ENCODE results near the gene SOCS7.

SOCS7 gene

DNA sequence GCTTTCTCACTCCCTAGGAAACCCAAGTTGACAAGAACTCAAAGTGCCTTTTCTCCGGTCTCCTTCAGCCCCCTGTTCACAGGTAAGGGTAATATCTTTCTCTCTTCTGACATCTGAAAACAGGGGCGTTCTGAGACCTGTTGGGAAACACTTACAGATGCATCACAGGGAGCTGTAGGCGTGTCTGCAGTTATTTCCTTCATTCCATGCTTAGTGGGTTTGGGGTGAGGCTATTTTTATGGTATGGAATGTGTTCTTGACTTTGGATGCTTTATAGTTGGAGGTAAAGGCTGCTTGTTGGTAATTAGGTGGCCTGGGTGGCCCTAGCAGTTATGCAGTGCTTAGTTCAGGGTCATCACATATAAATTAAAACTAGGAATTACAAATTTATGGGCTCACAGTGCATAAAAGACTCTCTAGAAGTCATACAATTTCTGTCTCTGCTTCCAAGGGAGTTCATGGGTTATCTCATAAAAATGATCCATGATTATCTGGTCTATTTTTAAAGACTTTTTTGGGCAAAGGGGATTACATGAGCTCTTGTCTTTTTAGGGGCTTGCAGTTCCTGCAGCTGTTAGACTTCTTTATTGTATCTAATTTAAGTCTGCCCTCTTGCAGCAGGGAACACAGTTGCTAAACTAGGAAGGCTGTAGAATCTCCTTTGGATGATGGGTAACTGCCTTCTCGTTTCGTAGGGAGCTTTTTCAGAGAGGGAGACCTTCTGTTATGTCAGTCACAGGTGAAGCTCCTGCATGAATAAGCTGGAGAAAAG, 10.2 kb downstream of the SOCS7 start:
- Histone ChIP-seq H3K4me3 (ENCODE audit: insufficient read depth, low read depth, low read length, poor library complexity, severe bottlenecking) (no peak overlapping the region), H3K27me3 (replicated peaks; ENCODE audit: control insufficient read depth, insufficient read depth, low read length, poor library complexity, severe bottlenecking) (no peaks in the 10 kb centered on the region), H3K9me3 (ENCODE audit: control insufficient read depth, low read length) (no peaks in the 10 kb centered on the region), H3K36me3 (ENCODE audit: control insufficient read depth, insufficient read depth, low read length) (peaks cover 6% of the 10 kb centered on the region), H3K27ac (ENCODE audit: insufficient read depth, low read length, poor library complexity, severe bottlenecking) (no peak overlapping the region), H3K4me1 (ENCODE audit: control insufficient read depth, insufficient read depth, low read length, poor library complexity, severe bottlenecking) (no peaks in the 10 kb centered on the region)
- DNase-seq = no peak

DNA sequence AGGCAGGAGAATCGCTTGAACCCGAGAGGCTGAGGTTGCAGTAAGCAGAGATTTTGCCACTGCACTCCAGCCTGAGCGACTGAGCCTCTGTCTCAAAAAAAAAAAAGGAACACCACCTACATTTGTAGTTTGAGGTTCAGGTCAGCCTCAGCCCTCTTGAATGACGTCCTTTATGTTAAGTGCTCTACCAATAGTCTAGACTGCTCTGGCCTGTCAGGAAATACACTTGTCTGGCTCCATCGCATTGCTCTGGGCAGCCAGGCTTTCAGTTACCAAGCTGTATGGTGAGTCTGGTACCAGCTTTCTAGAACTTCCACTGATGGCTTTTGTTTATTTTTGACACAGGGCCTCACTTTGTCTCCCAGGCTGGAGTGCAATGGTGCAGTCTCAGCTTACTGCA, 11.4 kb downstream of the SOCS7 start:
- Histone ChIP-seq H3K27me3 (replicated peaks; ENCODE audit: control insufficient read depth, insufficient read depth, low read length, poor library complexity, severe bottlenecking) (no peaks in the 10 kb centered on the region), H3K4me3 (ENCODE audit: insufficient read depth, low read depth, low read length, poor library complexity, severe bottlenecking) (no peak overlapping the region), H3K9me3 (ENCODE audit: control insufficient read depth, low read length) (no peaks in the 10 kb centered on the region), H3K36me3 (ENCODE audit: control insufficient read depth, insufficient read depth, low read length) (peaks cover 12% of the 10 kb centered on the region), H3K27ac (ENCODE audit: insufficient read depth, low read length, poor library complexity, severe bottlenecking) (no peak overlapping the region), H3K4me1 (ENCODE audit: control insufficient read depth, insufficient read depth, low read length, poor library complexity, severe bottlenecking) (no peaks in the 10 kb centered on the region)
- DNase-seq = no peak

DNA sequence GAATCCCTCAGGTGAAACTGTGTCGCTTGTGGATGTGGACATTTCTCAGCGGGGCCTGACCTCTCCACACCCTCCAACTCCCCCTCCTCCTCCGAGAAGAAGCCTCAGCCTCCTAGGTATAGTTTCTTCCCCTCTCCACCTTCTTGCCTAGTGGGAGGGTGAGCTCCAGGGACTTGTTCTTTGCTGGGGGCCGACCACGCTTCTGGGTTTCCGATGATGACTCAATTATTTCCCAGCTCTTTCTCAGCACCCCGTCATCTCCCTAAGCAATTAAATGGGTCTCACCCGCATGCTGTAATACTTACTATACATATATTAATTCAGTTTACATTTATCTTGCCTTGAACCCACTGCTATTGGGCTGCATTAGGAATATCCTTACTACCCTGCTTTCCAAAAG, 13.1 kb downstream of the SOCS7 start:
- no peak overlapping the region for H3K27ac ChIP-seq (ENCODE audit: insufficient read depth, low read length, poor library complexity, severe bottlenecking)
- H3K36me3 ChIP-seq (ENCODE audit: control insufficient read depth, insufficient read depth, low read length) = peaks cover 14% of the 10 kb centered on the region
- no peak overlapping the region for H3K4me3 ChIP-seq (ENCODE audit: insufficient read depth, low read depth, low read length, poor library complexity, severe bottlenecking)
- H3K4me1 ChIP-seq (ENCODE audit: control insufficient read depth, insufficient read depth, low read length, poor library complexity, severe bottlenecking) = no peaks in the 10 kb centered on the region
- H3K9me3 ChIP-seq (ENCODE audit: control insufficient read depth, low read length) = no peaks in the 10 kb centered on the region
- no peak for DNase-seq
- H3K27me3 ChIP-seq (replicated peaks; ENCODE audit: control insufficient read depth, insufficient read depth, low read length, poor library complexity, severe bottlenecking) = no peaks in the 10 kb centered on the region

DNA sequence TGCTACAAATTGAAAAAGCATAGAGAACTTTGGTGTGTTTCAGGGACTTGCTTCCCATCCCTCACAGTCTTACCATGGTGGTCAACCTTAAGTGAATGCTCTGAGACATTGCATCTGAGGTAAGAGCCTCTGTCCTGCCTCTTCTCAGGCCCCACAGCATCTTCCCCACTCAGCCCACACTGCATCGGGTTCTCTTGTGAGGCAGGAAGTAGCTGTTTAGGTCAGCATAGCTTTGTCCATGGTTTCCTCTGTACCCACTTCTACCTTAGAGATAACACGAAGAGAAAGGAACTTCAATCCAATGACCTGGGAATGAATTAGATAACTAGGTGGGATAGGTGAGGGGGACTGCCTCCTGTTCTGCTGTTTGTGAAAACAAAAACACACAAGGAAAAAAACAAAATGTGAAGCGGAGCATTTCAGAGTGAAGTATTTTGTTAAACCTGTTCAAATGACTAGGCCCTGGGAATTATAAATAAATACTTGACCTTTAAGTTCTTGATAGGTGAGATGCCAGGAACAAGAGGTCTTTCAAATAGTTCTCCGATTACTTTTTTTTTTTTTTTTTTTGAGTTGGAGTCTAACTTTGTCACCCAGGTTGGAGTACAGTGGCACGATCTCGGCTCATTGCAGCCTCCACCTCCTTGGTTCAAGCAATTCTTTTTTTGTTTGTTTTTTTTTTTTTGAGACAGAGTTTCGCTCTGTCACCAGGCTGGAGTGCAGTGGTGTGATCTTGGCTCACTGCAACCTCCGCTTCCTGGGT, 17.7 kb downstream of the SOCS7 start:
- Histone ChIP-seq H3K9me3 (ENCODE audit: control insufficient read depth, low read length) (no peaks in the 10 kb centered on the region), H3K36me3 (ENCODE audit: control insufficient read depth, insufficient read depth, low read length) (peaks cover 19% of the 10 kb centered on the region), H3K27ac (ENCODE audit: insufficient read depth, low read length, poor library complexity, severe bottlenecking) (no peak overlapping the region), H3K4me3 (ENCODE audit: insufficient read depth, low read depth, low read length, poor library complexity, severe bottlenecking) (no peak overlapping the region), H3K4me1 (ENCODE audit: control insufficient read depth, insufficient read depth, low read length, poor library complexity, severe bottlenecking) (no peaks in the 10 kb centered on the region), H3K27me3 (replicated peaks; ENCODE audit: control insufficient read depth, insufficient read depth, low read length, poor library complexity, severe bottlenecking) (no peaks in the 10 kb centered on the region)
- no peak for DNase-seq

DNA sequence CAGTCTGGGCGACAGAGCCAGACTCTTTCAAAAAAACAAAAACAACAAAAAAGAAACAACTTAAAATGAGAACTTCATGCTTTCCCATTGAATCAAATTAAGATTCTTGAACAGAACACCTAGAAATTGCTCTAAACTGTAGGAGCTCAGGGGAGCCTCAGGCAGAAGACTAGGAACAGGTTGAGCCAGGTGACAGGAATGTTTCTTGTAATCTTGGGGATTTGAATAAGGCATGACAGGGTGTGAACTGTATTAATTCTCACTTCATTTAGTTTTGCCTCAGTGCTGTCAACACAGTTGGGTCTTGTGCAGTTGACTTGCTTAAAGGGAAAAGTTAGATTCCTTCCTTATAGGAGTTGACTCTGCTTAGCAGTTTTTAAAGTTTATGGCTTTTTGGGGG, 27.8 kb downstream of the SOCS7 start:
- H3K4me1 ChIP-seq (ENCODE audit: control insufficient read depth, insufficient read depth, low read length, poor library complexity, severe bottlenecking) = no peaks in the 10 kb centered on the region
- no peak overlapping the region for H3K27ac ChIP-seq (ENCODE audit: insufficient read depth, low read length, poor library complexity, severe bottlenecking)
- no peaks in the 10 kb centered on the region for H3K36me3 ChIP-seq (ENCODE audit: control insufficient read depth, insufficient read depth, low read length)

DNA sequence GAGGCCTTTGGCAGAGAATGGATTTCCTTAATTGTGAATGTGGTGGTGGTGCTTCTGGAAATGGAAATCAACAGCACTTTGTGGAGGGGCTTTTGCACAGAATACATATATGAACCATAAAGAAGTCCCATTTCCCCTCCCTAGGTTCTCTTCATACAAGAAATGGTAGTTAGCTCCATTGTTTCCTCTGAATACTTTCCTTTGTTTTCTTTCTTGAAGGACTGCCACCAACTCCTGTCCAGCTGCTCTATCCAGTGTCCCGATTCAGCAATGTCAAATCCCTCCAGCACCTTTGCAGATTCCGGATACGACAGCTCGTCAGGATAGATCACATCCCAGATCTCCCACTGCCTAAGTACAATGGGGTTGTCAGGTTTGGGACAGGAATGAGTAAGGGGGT, 43.4 kb downstream of the SOCS7 start:
- Histone ChIP-seq H3K4me3 (ENCODE audit: insufficient read depth, low read depth, low read length, poor library complexity, severe bottlenecking) (no peak overlapping the region), H3K36me3 (ENCODE audit: control insufficient read depth, insufficient read depth, low read length) (peaks cover 20% of the 10 kb centered on the region), H3K27me3 (replicated peaks; ENCODE audit: control insufficient read depth, insufficient read depth, low read length, poor library complexity, severe bottlenecking) (no peaks in the 10 kb centered on the region), H3K27ac (ENCODE audit: insufficient read depth, low read length, poor library complexity, severe bottlenecking) (no peak overlapping the region), H3K9me3 (ENCODE audit: control insufficient read depth, low read length) (no peaks in the 10 kb centered on the region), H3K4me1 (ENCODE audit: control insufficient read depth, insufficient read depth, low read length, poor library complexity, severe bottlenecking) (no peaks in the 10 kb centered on the region)
- DNase-seq = no peak

More for the DNA sequence above, 27.8 kb downstream of the SOCS7 start:
- no peaks in the 10 kb centered on the region for H3K27me3 ChIP-seq (replicated peaks; ENCODE audit: control insufficient read depth, insufficient read depth, low read length, poor library complexity, severe bottlenecking)
- no peak overlapping the region for H3K4me3 ChIP-seq (ENCODE audit: insufficient read depth, low read depth, low read length, poor library complexity, severe bottlenecking)
- DNase-seq = no peak
- H3K9me3 ChIP-seq (ENCODE audit: control insufficient read depth, low read length) = no peaks in the 10 kb centered on the region

DNA sequence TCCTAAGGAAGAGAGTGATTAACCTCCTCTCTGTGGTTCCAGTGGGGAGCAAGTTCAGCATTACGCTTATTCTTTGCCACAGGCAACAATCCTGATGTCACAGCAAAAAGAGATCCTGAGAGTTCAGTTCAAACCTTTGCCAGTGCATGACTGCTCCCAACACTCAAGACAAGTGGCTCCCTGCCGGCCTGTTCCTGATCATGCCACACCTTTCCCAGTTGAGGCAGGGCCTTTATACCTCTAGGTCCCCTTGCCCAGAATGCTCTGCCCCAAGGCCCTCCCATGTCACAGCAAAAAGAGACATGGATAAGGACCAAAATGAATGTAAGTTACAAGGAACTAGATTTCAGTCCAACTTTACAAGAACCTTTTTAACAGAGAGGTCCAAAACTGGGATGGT, 45.6 kb downstream of the SOCS7 start:
- Histone ChIP-seq H3K27me3 (replicated peaks; ENCODE audit: control insufficient read depth, insufficient read depth, low read length, poor library complexity, severe bottlenecking) (no peaks in the 10 kb centered on the region), H3K36me3 (ENCODE audit: control insufficient read depth, insufficient read depth, low read length) (peaks cover 34% of the 10 kb centered on the region), H3K9me3 (ENCODE audit: control insufficient read depth, low read length) (no peaks in the 10 kb centered on the region), H3K4me1 (ENCODE audit: control insufficient read depth, insufficient read depth, low read length, poor library complexity, severe bottlenecking) (no peaks in the 10 kb centered on the region), H3K27ac (ENCODE audit: insufficient read depth, low read length, poor library complexity, severe bottlenecking) (no peak overlapping the region), H3K4me3 (ENCODE audit: insufficient read depth, low read depth, low read length, poor library complexity, severe bottlenecking) (no peak overlapping the region)
- DNase-seq = no peak

DNA sequence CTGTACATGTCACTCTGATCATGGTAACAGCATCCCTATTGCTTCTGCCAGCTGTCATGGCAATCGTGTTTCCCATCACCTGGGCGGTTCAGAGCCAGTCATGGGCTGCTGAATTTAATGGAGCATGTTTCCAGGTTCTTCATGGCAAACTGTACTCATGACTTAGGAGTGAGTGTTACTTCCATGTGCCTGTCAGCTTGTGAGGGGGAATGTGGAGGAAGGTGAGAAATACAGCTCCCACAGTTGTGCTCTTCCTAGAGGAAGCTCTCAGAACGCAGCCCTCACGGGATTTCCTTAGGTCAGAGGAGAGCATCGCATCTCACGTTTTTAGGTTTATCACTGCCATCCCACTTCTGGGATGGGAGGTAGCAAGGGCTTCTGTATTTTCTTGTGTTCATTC, 48.6 kb downstream of the SOCS7 start:
- H3K27ac ChIP-seq (ENCODE audit: insufficient read depth, low read length, poor library complexity, severe bottlenecking) = no peak overlapping the region
- H3K4me3 ChIP-seq (ENCODE audit: insufficient read depth, low read depth, low read length, poor library complexity, severe bottlenecking) = no peak overlapping the region
- no peaks in the 10 kb centered on the region for H3K9me3 ChIP-seq (ENCODE audit: control insufficient read depth, low read length)
- H3K4me1 ChIP-seq (ENCODE audit: control insufficient read depth, insufficient read depth, low read length, poor library complexity, severe bottlenecking) = no peaks in the 10 kb centered on the region
- H3K36me3 ChIP-seq (ENCODE audit: control insufficient read depth, insufficient read depth, low read length) = peaks cover 32% of the 10 kb centered on the region
- no peak for DNase-seq
- no peaks in the 10 kb centered on the region for H3K27me3 ChIP-seq (replicated peaks; ENCODE audit: control insufficient read depth, insufficient read depth, low read length, poor library complexity, severe bottlenecking)

DNA sequence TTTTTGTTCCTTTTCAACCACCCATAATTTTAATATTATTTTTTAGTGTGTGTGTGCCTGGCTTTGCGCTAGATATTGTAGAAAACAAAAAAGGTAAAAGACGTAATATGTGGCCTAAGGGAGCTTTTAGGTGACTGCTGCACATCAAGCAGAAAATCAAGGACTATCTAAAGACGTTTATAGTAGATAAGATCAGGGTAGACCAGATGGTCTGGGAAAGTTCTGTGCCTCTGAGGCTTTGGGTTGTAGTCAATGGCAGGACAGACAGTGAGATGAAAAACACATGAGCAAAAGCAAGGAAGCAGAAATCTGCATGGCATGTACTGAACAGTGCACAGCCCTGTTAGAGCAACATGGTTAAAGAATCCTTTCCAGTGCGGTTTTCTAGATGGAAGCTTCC, 49.8 kb downstream of the SOCS7 start:
- H3K27me3 ChIP-seq (replicated peaks; ENCODE audit: control insufficient read depth, insufficient read depth, low read length, poor library complexity, severe bottlenecking) = no peaks in the 10 kb centered on the region
- no peaks in the 10 kb centered on the region for H3K9me3 ChIP-seq (ENCODE audit: control insufficient read depth, low read length)
- peaks cover 26% of the 10 kb centered on the region for H3K36me3 ChIP-seq (ENCODE audit: control insufficient read depth, insufficient read depth, low read length)
- no peak for DNase-seq
- H3K4me1 ChIP-seq (ENCODE audit: control insufficient read depth, insufficient read depth, low read length, poor library complexity, severe bottlenecking) = no peaks in the 10 kb centered on the region
- H3K27ac ChIP-seq (ENCODE audit: insufficient read depth, low read length, poor library complexity, severe bottlenecking) = no peak overlapping the region
- H3K4me3 ChIP-seq (ENCODE audit: insufficient read depth, low read depth, low read length, poor library complexity, severe bottlenecking) = no peak overlapping the region

DNA sequence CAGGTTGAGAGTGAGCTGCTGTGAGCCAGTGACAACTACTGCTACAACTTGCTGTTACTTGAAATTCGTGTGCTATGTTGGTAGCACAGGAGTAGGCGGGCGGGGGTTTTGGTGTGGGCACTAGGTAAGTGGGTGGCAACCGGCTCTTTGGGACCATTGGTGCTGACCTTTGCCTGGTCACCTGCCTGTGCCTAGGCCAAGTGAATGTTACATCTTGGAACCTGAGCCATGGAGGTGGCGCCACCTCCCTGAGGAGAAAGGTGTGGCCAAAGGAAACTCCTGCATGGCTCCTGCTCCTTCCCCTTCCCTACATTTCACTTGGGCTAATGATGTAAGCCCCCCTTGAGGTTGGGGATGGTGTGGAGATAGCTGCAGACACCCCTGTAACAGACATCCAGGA, 51.3 kb downstream of the SOCS7 start:
- Histone ChIP-seq H3K4me3 (ENCODE audit: insufficient read depth, low read depth, low read length, poor library complexity, severe bottlenecking) (no peak overlapping the region), H3K27ac (ENCODE audit: insufficient read depth, low read length, poor library complexity, severe bottlenecking) (no peak overlapping the region), H3K4me1 (ENCODE audit: control insufficient read depth, insufficient read depth, low read length, poor library complexity, severe bottlenecking) (no peaks in the 10 kb centered on the region), H3K36me3 (ENCODE audit: control insufficient read depth, insufficient read depth, low read length) (peaks cover 15% of the 10 kb centered on the region), H3K27me3 (replicated peaks; ENCODE audit: control insufficient read depth, insufficient read depth, low read length, poor library complexity, severe bottlenecking) (no peaks in the 10 kb centered on the region), H3K9me3 (ENCODE audit: control insufficient read depth, low read length) (no peaks in the 10 kb centered on the region)
- DNase-seq = no peak
